CD4-positive, alpha-beta T cell (primary cell): ENCODE results near the gene NCKAP5. TPM values are rescaled to one million over a fixed set of nuclear protein-coding genes. Genes with fewer than 3 reads are reported as not detected.

Experiments
- ATAC-seq: fragments of 200-7000 bp; cut with Tn5 transposase; one replicate; pipeline ENCODE4 v1.10.0; 2022; ENCODE audit warnings: mild to moderate bottlenecking; ENCODE audit not compliant: poor library complexity
- CTCF ChIA-PET: fragments of 350-600 bp; sonication (Branson Sonifier 250); formaldehyde crosslinking; loops from one replicate; lab custom pipeline; 2021; ENCODE audit warnings: antibody characterized with exemption, inconsistent platforms; lab: Charles Lee
- POLR2A ChIA-PET: fragments of 350-600 bp; sonication (Branson Sonifier 250); formaldehyde crosslinking; loops from one replicate; lab custom pipeline; 2021; ENCODE audit warnings: antibody characterized with exemption, inconsistent platforms; lab: Charles Lee
- DNase-seq, 14 experiments: peaks; one replicate each; pipeline ENCODE4 v3.0.0-alpha.2; 2013 to 2020; ENCODE audit warnings: mixed read lengths in 2 of 14
- H3K27ac ChIP-seq, 2 donors: one replicate each; pipeline versions ENCODE4 v1.5.1 to v1.7.0; 2013; ENCODE audit warnings: low read length in 2 of 2, low read depth in 1 of 2, mild to moderate bottlenecking in 1 of 2
- H3K27me3 ChIP-seq, 2 experiments: 1 replicate in 1 of 2; 2 replicates in 1 of 2; pipeline versions ENCODE4 v1.6.1 to v1.7.0; 2013; ENCODE audit warnings: low read length in 2 of 2, control low read depth in 1 of 2, mild to moderate bottlenecking in 1 of 2, moderate library complexity in 1 of 2; ENCODE audit not compliant: insufficient read depth in 2 of 2, control insufficient read depth in 1 of 2
- H3K36me3 ChIP-seq: one replicate; pipeline ENCODE4 v1.6.1; 2013; ENCODE audit warnings: low read length, control low read depth; ENCODE audit not compliant: insufficient read depth
- H3K4me1 ChIP-seq: one replicate; pipeline ENCODE4 v1.6.1; 2013; ENCODE audit warnings: low read length, control low read depth; ENCODE audit not compliant: insufficient read depth
- H3K4me3 ChIP-seq: one replicate; pipeline ENCODE4 v1.5.1; 2013; ENCODE audit warnings: mild to moderate bottlenecking, low read length, moderate library complexity
- H3K9me3 ChIP-seq, 2 experiments: 1 replicate in 1 of 2; 2 replicates in 1 of 2; pipeline versions ENCODE4 v1.6.1 to v1.7.0; 2013; ENCODE audit warnings: low read length in 2 of 2, mild to moderate bottlenecking in 2 of 2, control low read depth in 1 of 2, moderate library complexity in 1 of 2; ENCODE audit not compliant: control insufficient read depth in 1 of 2, insufficient read depth in 1 of 2
- H3K27ac Mint-ChIP-seq: one replicate; pipeline ENCODE4 v1.8.0; 2020; ENCODE audit warnings: mixed read lengths
- H3K27me3 Mint-ChIP-seq: one replicate; pipeline ENCODE4 v1.8.0; 2021; ENCODE audit warnings: mixed read lengths
- H3K36me3 Mint-ChIP-seq: one replicate; pipeline ENCODE4 v1.8.0; 2021; ENCODE audit warnings: low read depth, mixed read lengths
- H3K4me1 Mint-ChIP-seq: one replicate; pipeline ENCODE4 v1.8.0; 2021; ENCODE audit warnings: low read depth, mixed read lengths
- H3K4me3 Mint-ChIP-seq: one replicate; pipeline ENCODE4 v1.8.0; 2020; ENCODE audit warnings: mild to moderate bottlenecking, mixed read lengths
- H3K9me3 Mint-ChIP-seq: one replicate; pipeline ENCODE4 v1.8.0; 2020; ENCODE audit warnings: mixed read lengths
- intact Hi-C, 2 experiments: fragments of 100-400 bp; cut with DNase I in 1 of 2; cut with micrococcal nuclease in 1 of 2; formaldehyde crosslinking; loops; one replicate each; pipeline versions ENCODE4 v1.15.1 to v1.9.0; 2023 to 2025; cut with DNase I, micrococcal nuclease
- polyA plus RNA-seq, 2 donors: library from polyadenylated mRNA; unstranded; fragments of 120-200 nt; gene quantifications; one replicate each; pipeline ENCODE4 v1.2.1, GENCODE V29; 2013
- total RNA-seq, 174 experiments: library from RNA in 2 of 174; stranded (reverse) in 2 of 174; gene quantifications; one replicate each; pipeline ENCODE4 v1.2.3 and lab custom pipeline; 2021 to 2026
- TF ChIP-seq, protein P1 (sequence below): fragments of 200-600 bp; IDR thresholded peaks from one replicate; pipeline ENCODE4 v1.8.0; 2022; ENCODE audit warnings: antibody characterized with exemption, mild to moderate bottlenecking

The NCKAP5 gene
- not detected for total RNA-seq
- 0.14 TPM for polyA plus RNA-seq (2013, experiment 1 of 2)
- 0.14 TPM for polyA plus RNA-seq (2013, experiment 2 of 2)
- total RNA-seq (lab: John Stamatoyannopoulos, UW) = 0 to 0.63 (median 0) reads per million in 172 experiments

DNA sequence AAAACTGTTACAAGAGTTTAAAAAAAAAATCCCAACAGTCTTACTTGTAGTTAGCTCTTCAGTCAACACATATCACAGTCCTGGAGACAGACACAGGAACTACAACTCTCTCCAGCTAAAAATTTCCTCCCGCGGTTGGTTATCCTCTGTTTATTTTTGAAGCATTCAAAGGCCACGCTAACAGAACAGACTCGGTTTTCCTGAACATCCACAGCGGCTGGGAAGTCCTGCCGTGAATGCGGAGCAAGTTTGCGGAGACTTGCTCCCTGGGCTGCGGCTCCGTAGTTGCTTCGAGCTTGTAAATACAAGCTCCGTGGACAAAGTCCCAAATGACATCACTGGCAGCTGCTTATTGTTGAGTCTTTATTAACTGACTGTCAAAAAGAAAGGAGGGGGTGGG, at the start of gene NCKAP5:
TSS of gene NCKAP5 (minus strand) at position 292 of the 400 bp plus-strand sequence. CDS start 50,937 bp downstream, outside the sequence.
- no peak within 1 kb of the TSS for H3K27ac ChIP-seq
- peaks cover 0 to 2% of the 10 kb centered on the region in 2 experiments for H3K9me3 ChIP-seq
- no peak within 1 kb of the TSS for H3K4me3 ChIP-seq
- Mint-ChIP-seq H3K4me3 (no peak within 1 kb of the TSS), H3K4me1 (no peaks in the 10 kb centered on the region), H3K27ac (no peak within 1 kb of the TSS), H3K9me3 (no peaks in the 10 kb centered on the region), H3K27me3 (peaks cover 31% of the 10 kb centered on the region), H3K36me3 (no peaks in the 10 kb centered on the region)
- intact Hi-C loops = no loop called here
- no peak for ATAC-seq
- CTCF ChIA-PET = no interaction called here
- no peaks in the 10 kb centered on the region for H3K36me3 ChIP-seq
- TF ChIP-seq, protein P1, sequence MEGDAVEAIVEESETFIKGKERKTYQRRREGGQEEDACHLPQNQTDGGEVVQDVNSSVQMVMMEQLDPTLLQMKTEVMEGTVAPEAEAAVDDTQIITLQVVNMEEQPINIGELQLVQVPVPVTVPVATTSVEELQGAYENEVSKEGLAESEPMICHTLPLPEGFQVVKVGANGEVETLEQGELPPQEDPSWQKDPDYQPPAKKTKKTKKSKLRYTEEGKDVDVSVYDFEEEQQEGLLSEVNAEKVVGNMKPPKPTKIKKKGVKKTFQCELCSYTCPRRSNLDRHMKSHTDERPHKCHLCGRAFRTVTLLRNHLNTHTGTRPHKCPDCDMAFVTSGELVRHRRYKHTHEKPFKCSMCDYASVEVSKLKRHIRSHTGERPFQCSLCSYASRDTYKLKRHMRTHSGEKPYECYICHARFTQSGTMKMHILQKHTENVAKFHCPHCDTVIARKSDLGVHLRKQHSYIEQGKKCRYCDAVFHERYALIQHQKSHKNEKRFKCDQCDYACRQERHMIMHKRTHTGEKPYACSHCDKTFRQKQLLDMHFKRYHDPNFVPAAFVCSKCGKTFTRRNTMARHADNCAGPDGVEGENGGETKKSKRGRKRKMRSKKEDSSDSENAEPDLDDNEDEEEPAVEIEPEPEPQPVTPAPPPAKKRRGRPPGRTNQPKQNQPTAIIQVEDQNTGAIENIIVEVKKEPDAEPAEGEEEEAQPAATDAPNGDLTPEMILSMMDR = no peak
- no peaks in the 10 kb centered on the region for H3K4me1 ChIP-seq
- POLR2A ChIA-PET = no interaction called here
- H3K27me3 ChIP-seq = peaks cover 2 to 4% of the 10 kb centered on the region in 2 experiments
- no peak for DNase-seq

GRCh38 chr2:133609664-133610063, 41.4 kb upstream of the NCKAP5 start:
- Mint-ChIP-seq H3K4me1 (no peaks in the 10 kb centered on the region), H3K27me3 (no peaks in the 10 kb centered on the region), H3K4me3 (no peak overlapping the region), H3K36me3 (no peaks in the 10 kb centered on the region), H3K27ac (no peak overlapping the region), H3K9me3 (peaks cover 3% of the 10 kb centered on the region)
- Histone ChIP-seq H3K4me3 (no peak overlapping the region), H3K27me3 (peaks cover 0 to 6% of the 10 kb centered on the region in 2 experiments), H3K9me3 (no peaks in the 10 kb centered on the region), H3K27ac (no peak overlapping the region), H3K36me3 (no peaks in the 10 kb centered on the region), H3K4me1 (no peaks in the 10 kb centered on the region)
- intact Hi-C loops = no loop called here
- DNase-seq (no peak), ATAC-seq (no peak)
- ChIA-PET CTCF (no interaction called here), POLR2A (no interaction called here)
- TF ChIP-seq, protein P1 = no peak

GRCh38 chr2:133608291-133608690, 40.0 kb upstream of the NCKAP5 start:
- H3K27ac Mint-ChIP-seq = no peak overlapping the region
- no peak for ATAC-seq
- H3K27me3 Mint-ChIP-seq = peaks cover 4% of the 10 kb centered on the region
- peaks cover 0 to 9% of the 10 kb centered on the region in 2 experiments for H3K9me3 ChIP-seq
- H3K27me3 ChIP-seq = peaks cover 0 to 6% of the 10 kb centered on the region in 2 experiments
- TF ChIP-seq, protein P1 = no peak
- H3K4me3 ChIP-seq = no peak overlapping the region
- H3K27ac ChIP-seq = no peak overlapping the region
- POLR2A ChIA-PET = no interaction called here
- no peaks in the 10 kb centered on the region for H3K9me3 Mint-ChIP-seq
- no peaks in the 10 kb centered on the region for H3K4me1 Mint-ChIP-seq
- DNase-seq = no peak
- H3K36me3 Mint-ChIP-seq = no peaks in the 10 kb centered on the region
- H3K4me1 ChIP-seq = no peaks in the 10 kb centered on the region
- CTCF ChIA-PET = no interaction called here
- no peak overlapping the region for H3K4me3 Mint-ChIP-seq
- intact Hi-C loops = no loop called here
- H3K36me3 ChIP-seq = no peaks in the 10 kb centered on the region
